GM18870 (cell line): ENCODE results near the gene ADAM23.

ENCODE experiments used
- ATAC-seq: cut with Tn5 transposase; IDR thresholded peaks from one replicate; pipeline ENCODE4 v1.9.1; 2021; ENCODE audit warnings: moderate library complexity; ENCODE audit not compliant: unreplicated experiment

ADAM23 gene

DNA sequence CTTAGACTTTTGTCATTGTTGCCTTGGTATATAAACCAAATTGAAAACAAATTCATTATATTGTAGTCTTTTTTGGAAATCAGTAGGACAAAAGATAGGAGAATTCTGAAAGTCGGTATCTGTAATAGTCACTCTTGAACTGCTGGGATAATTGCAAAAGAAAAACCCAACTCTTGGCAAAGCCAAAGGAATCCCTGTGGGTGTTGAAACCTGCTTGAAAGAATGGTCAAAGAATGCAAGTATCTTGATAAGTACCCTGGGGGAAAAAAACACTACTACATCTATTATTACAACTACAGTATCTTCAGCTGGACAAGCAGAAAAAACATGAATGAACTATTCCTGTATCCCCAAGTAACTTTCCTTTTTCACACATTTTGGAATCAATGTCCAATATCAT is 191.7 kb downstream of the ADAM23 start:
- no peak for ATAC-seq

GRCh38 chr2:206639636-206640035 is 196.3 kb downstream of the ADAM23 start:
- ATAC-seq: no peak

- no peak for ATAC-seq
Observed at GRCh38 chr2:206641226-206641625, 197.9 kb downstream of the ADAM23 start.

GRCh38 chr2:206642075-206643025 is 199.0 kb downstream of the ADAM23 start, which contains the start of gene FAM237A:
TSS of gene FAM237A (plus strand) at chr2:206642487. CDS start at chr2:206644237, 1,750 bp downstream.
- no peak for ATAC-seq

- no peak for ATAC-seq
Observed at GRCh38 chr2:206647985-206648384, 204.7 kb downstream of the ADAM23 start.

DNA sequence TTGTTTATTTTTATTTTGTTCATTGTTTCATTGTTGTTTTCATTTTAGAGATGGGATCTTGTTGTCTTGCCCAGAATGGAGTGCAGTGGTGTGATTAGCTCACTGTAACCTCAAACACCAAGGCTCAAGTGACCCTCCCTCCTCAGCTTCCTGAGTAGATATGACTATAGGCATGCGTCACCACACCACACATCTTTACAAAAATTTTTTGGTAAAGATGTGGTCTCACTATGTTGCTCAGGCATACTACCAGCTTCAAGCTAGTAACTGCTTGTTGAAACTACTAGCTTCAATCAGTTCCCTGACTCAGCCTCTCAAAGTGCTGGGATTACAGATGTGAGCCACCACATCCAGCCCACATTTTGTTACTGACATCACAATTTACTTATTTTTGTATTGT is 213.8 kb downstream of the ADAM23 start:
- ATAC-seq: no peak

- ATAC-seq: no peak
Observed at GRCh38 chr2:206665251-206665650, 221.9 kb downstream of the ADAM23 start.
